ENCODE data around the gene EDN3.
A peak's percentile ranks its signal among the peaks of the same experiment; 100 is the strongest.

EDN3 gene

GRCh38 chr20:59265298-59265697 lies 35.1 kb upstream of the EDN3 start:
- no peak overlapping the region for H3K4me3 ChIP-seq (replicated peaks; ENCODE audit: low read depth, low read length)
- no peak for DNase-seq (ENCODE audit: extremely low read depth, low read depth)
- no peak for TF ChIP-seq CTCF (IDR thresholded peaks at IDR 0.05; ENCODE audit: low read depth, low read length, missing control alignments)

GRCh38 chr20:59268870-59269269 lies 31.5 kb upstream of the EDN3 start:
- TF ChIP-seq CTCF (IDR thresholded peaks at IDR 0.05; ENCODE audit: low read depth, low read length, missing control alignments): no peak
- no peak overlapping the region for H3K4me3 ChIP-seq (replicated peaks; ENCODE audit: low read depth, low read length)
- no peak for DNase-seq (ENCODE audit: extremely low read depth, low read depth)

- TF ChIP-seq CTCF (IDR thresholded peaks at IDR 0.05; ENCODE audit: low read depth, low read length, missing control alignments): no peak
- no peak for DNase-seq (ENCODE audit: extremely low read depth, low read depth)
- no peak overlapping the region for H3K4me3 ChIP-seq (replicated peaks; ENCODE audit: low read depth, low read length)
Observed at GRCh38 chr20:59269411-59270025, 30.9 kb upstream of the EDN3 start.

GRCh38 chr20:59270380-59270779 lies 30.0 kb upstream of the EDN3 start:
- TF ChIP-seq CTCF (IDR thresholded peaks at IDR 0.05; ENCODE audit: low read depth, low read length, missing control alignments): no peak

GRCh38 chr20:59273739-59274357 lies 26.6 kb upstream of the EDN3 start:
- TF ChIP-seq CTCF (IDR thresholded peaks at IDR 0.05; ENCODE audit: low read depth, low read length, missing control alignments): no peak

More at GRCh38 chr20:59270380-59270779, 30.0 kb upstream of the EDN3 start:
- no peak overlapping the region for H3K4me3 ChIP-seq (replicated peaks; ENCODE audit: low read depth, low read length)
- no peak for DNase-seq (ENCODE audit: extremely low read depth, low read depth)

GRCh38 chr20:59276938-59277337 lies 23.5 kb upstream of the EDN3 start:
- H3K4me3 ChIP-seq (replicated peaks; ENCODE audit: low read depth, low read length): no peak overlapping the region
- TF ChIP-seq CTCF (IDR thresholded peaks at IDR 0.05; ENCODE audit: low read depth, low read length, missing control alignments): no peak
- peak; percentile 11 for DNase-seq (ENCODE audit: extremely low read depth, low read depth)

More at GRCh38 chr20:59273739-59274357, 26.6 kb upstream of the EDN3 start:
- DNase-seq (ENCODE audit: extremely low read depth, low read depth): no peak
- H3K4me3 ChIP-seq (replicated peaks; ENCODE audit: low read depth, low read length): no peak overlapping the region

Measured in HFF-Myc (cell line).